Stimulated activated CD8-positive, alpha-beta memory T cell treated with anti-CD3 and anti-CD28 coated beads, Interleukin-12 subunit alpha, Interleukin-12 subunit beta, amount 100 ng/mL, for 24 hours (primary cell): ENCODE results near the gene MRPL20.
"Not testable (repeated sequence)": the region's sequence is repeated elsewhere in the genome, so short reads cannot be mapped to it uniquely, and the experiment has no call there.

Experiments
- DNase-seq: peaks from one replicate; pipeline ENCODE4 v3.0.0-alpha.2; 2020; ENCODE audit errors: extremely low read depth

MRPL20 gene

DNA sequence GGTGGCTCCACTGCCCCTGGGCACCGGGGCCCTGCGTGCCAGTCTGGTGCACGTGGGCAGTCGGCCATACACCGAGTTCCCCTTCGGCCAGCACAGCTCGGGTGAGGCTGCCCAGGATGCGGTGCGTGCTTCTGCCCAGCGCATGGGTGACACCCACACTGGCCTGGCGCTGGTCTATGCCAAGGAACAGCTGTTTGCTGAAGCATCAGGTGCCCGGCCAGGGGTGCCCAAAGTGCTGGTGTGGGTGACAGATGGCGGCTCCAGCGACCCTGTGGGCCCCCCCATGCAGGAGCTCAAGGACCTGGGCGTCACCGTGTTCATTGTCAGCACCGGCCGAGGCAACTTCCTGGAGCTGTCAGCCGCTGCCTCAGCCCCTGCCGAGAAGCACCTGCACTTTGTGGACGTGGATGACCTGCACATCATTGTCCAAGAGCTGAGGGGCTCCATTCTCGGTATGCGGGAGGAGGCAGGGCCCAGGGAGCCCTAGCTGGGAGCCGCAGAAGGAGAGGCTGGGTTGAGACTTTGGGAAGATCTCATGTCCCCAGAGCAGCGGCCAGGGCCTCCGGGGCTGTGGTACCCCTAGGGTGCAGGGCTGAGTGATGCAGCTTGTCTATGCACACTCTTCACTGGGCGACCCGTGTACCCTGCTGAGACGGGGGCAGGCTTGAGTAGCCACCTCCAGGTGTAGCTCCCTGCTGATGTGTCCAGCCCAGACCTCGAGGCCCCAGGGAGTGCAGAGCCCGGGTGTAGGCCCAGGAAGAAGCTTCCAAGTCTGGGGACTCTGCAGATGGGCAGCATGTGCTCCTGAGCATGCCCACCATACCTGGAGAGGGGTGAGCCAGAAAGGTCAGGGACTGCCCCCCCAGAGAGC lies 30.2 kb upstream of the MRPL20 start:
- no peak for DNase-seq

- no peak for DNase-seq
Measured at GRCh38 chr1:1436630-1437032, 29.5 kb upstream of the MRPL20 start.

DNA sequence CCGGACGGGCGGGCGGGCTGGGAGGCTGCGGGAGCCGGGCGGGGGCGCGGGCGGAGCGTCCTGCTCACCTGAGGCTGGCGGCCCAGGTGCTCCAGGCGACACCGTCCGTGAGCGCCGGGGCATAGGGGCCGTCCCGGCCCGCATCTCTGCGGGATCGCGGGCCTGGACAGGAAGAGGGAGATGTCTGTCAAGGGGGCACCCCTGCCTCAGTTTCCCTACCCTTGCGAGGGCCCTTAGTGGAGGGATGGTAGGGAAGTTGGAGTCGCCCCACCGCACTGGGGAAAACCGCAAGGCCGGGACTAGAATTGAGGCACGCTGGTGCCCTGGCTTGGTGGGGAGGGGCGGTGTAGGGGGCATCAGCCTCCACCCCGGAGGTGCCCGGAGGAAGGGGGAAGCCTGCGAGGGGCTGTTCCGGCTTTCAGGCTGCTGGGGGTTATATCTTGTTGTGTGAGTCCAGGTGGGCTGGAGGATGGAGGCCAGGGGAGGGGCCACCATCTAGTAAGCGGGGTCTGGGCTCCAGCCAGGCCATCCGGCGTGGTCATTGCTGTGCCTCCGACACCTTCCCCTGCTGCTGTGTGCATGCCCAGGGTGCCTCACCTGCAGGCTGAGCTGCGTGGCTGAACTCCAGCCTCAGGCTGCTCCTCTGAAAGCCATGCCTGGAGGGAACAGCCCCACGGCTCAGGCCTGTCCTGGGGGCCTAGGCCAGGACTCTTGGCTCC lies 29.0 kb upstream of the MRPL20 start:
- no peak for DNase-seq

DNA sequence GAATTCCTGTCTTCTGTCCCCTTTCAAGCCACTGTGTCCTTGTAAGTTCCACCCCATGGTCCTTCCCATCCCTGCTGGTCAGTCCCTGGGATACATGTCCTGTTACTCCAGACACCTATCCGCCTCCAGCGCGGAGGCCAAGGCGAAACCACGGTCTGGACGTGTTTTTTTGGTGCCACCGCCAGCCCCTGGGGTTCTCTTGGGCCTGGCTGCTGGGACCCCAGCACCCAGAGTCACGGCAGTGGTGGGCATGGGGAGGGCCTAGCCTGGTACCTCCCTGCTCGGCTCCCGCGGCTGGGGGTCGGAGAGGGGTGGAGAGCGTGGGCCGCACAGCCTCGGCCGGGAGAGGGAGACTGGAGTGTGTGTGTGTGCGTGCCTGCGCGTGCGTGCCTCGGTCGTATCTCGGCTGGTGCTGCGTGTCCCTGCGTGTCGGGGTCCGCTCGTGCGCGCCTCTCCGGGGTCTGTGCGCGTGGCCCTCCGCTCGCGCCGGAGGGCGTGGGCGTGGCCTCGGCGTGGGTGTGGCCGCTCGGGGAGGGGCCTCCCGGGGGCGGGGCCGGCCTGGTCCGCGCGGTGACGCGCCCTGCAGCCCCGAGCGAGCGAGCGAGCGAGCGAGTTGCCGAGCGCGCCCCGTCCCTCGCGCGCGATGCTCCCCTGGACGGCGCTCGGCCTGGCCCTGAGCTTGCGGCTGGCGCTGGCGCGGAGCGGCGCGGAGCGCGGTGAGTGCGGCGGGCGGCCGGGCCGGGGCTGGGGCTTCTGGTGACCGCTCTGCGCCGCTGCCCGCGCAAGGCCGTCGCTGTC lies 28.2 kb upstream of the MRPL20 start, which contains the start of gene VWA1:
VWA1 (plus strand) TSS at position 585 of the 798 bp plus-strand sequence; CDS start at position 644, 59 bp downstream.
- DNase-seq: peak; percentile 20

DNA sequence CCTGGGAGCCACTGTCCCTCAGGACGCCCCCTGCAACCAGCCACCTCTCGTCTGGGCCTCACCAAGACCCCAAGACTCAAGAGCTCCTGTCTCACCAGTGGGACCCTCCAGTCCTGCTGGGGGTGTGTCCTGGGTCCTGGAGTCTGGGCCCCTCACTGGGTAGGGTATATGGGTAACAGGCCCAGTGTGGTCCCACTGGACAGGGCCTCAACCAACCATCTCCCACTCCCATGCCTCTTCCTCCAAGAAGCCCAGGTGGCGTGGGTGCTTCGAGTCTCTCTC lies 27.7 kb upstream of the MRPL20 start:
- no peak for DNase-seq

DNA sequence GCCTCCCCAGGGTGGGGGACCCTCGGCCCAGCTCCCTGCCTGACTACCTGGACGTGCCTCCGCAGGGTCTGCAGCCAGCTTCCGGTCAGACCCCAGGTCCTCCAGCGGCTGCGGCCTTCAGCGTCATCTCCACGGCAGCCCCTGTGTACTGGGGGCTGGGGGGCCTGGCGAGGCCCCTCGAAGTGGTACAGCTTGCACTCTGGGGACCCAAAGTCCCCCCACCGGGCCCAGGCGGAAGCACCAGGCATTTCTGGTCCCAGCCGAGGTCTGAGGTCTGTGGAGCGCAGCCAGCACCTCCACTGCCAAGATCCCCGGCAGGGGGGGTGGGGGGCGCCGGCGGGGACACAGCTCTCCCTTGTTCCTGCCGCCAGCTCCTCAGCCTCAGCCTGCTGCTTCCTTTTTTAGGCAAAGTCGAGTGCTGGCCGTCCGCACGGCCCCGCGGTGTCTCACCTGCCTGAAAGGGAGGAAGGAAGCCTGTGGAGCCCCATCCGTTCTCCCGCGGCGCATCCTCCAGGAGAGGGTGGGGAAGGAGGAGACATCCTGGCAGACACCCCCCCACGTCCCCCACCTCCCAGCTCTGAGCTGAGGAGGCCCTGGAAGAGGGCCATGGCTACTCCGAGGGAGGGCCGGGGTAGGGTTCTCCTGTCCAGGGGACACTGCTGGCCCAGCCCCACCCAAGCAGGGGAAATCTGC lies 27.2 kb upstream of the MRPL20 start:
- no peak for DNase-seq

GRCh38 chr1:1433804-1434130 lies 26.7 kb upstream of the MRPL20 start:
- DNase-seq: peak; percentile 36

GRCh38 chr1:1432951-1433803 lies 26.1 kb upstream of the MRPL20 start:
- DNase-seq: no peak

DNA sequence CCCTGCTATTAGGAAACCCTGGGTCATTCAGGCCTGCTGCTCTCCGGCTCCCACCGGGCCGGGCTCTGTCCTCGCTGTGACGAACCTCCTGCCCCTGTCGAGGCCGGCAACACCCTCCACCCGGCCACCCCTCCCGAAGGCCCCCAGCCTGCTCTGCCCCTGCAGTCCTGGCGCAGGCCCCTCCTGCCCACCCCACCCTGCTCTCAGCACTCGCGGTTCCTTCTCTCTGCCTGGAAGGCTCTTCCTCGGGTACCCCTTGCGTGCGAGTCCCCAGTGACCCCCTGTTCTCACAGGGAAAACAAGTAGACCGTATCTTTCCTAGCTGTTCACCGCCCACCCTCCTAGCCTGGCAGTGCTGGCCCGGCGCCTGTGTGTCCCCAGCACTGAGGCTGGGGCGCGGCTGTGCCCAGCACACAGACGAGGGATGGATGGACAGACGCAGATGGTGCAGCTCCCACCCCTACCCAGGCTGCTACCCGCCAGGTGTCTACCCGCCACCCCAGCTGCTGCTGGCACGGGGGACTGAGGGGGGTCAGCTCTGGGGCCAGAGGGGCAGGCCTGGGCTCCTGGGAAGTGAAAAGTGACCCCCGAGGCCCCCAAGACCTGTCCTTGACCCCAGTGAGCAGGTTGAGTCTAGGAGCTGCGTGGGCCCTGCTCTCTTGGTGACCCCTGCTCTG lies 25.3 kb upstream of the MRPL20 start:
- DNase-seq: no peak

- no peak for DNase-seq
Measured at GRCh38 chr1:1431845-1432273, 24.8 kb upstream of the MRPL20 start.

GRCh38 chr1:1430992-1431844 lies 24.1 kb upstream of the MRPL20 start:
- DNase-seq: no peak

DNA sequence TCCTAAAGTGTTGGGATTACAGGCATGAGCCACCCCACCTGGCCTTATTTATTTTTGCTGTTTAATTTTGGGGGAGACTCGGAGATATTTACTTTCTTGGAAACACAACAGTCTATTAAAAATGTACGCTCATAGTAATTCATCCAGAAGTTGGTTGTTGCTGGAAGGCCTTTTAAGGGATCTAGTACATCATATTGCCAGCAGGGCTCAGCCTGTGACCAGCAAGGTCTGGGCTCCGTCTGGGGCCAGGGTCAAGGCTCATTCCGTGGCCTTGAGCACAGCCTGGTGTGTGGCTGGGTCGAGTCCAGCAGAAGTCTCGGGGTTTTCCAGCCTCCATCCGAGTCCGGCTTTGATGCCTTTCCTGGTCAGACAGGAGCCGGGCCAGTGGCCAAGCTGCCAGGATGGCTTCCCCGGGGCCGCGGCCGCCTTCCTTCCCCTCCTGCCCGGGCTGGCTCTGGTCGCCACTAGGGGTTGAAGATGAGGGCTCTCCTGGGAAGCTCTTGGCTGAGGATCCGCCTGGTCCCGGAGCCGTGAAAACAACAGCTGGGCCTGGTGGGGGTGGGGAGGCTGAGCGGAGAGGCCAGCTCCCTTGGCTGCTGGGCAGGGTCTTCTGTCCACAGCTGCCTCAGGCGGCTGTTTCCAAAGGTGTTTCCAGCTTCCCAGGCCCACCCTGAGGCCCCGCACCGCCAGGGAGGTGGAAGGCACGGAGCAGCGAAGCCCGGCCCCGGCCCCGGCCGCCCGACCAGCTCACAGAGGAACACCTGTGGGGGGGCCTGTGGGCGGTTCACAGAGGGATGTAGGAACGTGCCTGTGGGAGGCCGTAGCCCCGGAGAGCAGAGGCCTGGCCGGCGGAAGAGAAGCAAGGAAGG lies 23.3 kb upstream of the MRPL20 start:
- no peak for DNase-seq

DNA sequence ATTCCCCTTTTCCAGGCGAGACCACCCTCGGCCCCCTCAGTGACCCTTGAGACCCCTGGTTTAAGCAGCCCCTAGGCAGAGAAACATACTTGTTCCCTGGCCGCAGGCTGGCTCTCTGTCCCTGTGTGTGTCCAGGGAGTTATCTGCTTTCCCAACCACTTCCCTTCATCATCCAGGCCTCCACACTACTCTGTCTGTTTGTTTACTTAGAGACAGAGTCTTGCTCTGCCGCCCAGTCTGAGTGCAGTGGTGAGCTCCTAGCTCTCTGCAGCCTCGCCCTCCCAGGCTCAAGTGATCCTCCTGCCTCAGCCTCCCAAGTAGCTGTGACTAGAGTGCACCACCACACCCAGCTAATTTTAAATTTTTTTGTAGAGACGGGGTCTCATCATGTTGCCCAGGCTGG lies 22.6 kb upstream of the MRPL20 start:
- no peak for DNase-seq

DNA sequence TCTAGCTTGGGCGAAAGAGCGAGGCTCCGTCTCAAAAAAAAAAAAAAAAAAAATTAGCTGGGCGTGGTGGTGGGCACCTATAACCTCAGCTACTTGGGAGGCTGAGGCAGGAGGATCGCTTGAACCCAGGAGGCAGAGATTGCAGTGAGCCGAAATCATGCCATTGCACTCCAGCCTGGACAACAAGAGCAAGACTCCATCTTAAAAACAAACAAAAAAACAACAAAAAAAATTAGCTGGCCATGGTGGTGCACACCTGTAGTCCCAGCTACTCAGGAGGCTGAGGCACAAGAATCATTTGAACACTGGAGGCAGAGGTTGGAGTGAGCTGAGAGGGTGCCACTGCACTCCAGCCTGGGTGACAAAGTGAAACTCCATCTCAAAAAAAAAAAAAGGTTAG lies 21.9 kb upstream of the MRPL20 start:
- not testable (repeated sequence) for DNase-seq

DNA sequence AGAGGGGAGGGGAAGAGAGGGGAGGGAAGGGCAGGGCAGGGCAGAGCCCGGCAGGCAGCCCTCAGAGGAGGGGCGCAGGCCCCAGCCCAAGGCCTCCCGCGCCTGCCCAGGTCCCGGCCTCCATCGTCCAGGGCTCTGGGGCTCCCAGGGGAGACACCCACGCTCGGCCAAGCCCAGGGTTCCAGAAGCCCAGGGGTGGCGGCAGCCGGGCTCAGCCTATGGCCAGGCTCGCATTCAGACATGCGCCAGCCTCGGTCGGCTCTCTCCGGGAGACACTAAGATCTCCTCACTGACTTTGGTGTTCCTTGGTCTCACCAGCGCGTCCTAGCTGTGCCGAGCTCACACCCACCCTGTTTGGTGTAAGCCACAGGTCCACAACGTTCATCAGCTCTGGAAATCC lies 21.1 kb upstream of the MRPL20 start:
- DNase-seq: no peak

- DNase-seq: no peak
Measured at GRCh38 chr1:1427820-1428148, 20.7 kb upstream of the MRPL20 start.

GRCh38 chr1:1427106-1427819 lies 20.2 kb upstream of the MRPL20 start:
- DNase-seq: no peak

GRCh38 chr1:1426496-1427105 lies 19.5 kb upstream of the MRPL20 start:
- DNase-seq: no peak
